ENCODE data around the gene SMYD2.
A peak's percentile ranks its signal among the peaks of the same experiment; 100 is the strongest.

SMYD2 gene

DNA sequence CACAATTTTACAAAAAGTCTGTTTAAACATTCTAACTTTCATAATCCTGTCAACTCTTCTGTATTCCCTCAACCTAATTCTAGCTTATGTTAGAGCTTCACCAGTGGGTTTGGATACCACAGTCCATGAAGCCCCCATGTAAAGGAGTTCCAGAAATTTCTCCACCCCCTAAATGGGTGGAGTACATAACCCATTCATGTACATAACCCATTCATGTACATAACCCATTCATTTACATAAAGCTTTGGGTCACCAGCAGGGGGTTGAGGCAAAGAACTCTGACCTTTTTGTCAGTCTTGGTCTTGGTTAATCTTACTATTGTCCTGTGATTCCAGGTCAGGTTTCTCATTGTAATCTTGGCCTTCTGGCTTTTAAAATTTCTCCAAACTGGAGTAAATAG, 61.6 kb downstream of the SMYD2 start:
- no peak for DNase-seq
- Histone ChIP-seq H3K36me3 (replicated peaks) (peaks cover 25% of the 10 kb centered on the region), H3K27me3 (replicated peaks) (no peaks in the 10 kb centered on the region), H3K27ac (no peak overlapping the region), H3K4me3 (ENCODE audit: low read depth, low read length) (no peak overlapping the region)
- TF ChIP-seq, protein P1, sequence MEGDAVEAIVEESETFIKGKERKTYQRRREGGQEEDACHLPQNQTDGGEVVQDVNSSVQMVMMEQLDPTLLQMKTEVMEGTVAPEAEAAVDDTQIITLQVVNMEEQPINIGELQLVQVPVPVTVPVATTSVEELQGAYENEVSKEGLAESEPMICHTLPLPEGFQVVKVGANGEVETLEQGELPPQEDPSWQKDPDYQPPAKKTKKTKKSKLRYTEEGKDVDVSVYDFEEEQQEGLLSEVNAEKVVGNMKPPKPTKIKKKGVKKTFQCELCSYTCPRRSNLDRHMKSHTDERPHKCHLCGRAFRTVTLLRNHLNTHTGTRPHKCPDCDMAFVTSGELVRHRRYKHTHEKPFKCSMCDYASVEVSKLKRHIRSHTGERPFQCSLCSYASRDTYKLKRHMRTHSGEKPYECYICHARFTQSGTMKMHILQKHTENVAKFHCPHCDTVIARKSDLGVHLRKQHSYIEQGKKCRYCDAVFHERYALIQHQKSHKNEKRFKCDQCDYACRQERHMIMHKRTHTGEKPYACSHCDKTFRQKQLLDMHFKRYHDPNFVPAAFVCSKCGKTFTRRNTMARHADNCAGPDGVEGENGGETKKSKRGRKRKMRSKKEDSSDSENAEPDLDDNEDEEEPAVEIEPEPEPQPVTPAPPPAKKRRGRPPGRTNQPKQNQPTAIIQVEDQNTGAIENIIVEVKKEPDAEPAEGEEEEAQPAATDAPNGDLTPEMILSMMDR (IDR thresholded peaks at IDR 0.05; ENCODE audit: low read depth, low read length, missing control alignments): peak; percentile 17
- in situ Hi-C loops (cut with HindIII; ENCODE audit: low pct_ligation_motif_present, low sequenced_read_pairs): no loop called here

DNA sequence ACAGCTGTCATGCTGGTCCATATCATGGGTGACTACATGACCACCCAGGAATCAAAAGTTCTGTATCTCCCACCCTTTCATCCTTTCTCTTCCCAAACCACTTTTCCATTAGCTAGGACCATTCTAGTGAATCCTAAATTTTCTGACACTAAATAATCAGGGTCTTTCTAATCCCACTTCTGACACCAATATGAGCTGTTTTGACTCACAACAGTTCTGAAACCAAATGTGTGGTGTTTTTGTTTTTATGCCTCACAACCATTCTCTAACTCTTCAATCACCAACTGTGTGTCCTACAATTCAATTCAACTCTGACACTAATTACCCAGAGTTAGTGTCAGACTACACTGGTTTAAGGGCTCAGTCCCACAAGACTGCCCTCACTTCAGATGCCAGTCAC, 63.9 kb downstream of the SMYD2 start:
- H3K27me3 ChIP-seq (replicated peaks): no peaks in the 10 kb centered on the region
- H3K36me3 ChIP-seq (replicated peaks): peaks cover 24% of the 10 kb centered on the region
- no peak overlapping the region for H3K4me3 ChIP-seq (ENCODE audit: low read depth, low read length)
- TF ChIP-seq, protein P1 (IDR thresholded peaks at IDR 0.05; ENCODE audit: low read depth, low read length, missing control alignments): no peak
- no peak overlapping the region for H3K27ac ChIP-seq
- DNase-seq: no peak
- in situ Hi-C loops (cut with HindIII; ENCODE audit: low pct_ligation_motif_present, low sequenced_read_pairs): no loop called here

DNA sequence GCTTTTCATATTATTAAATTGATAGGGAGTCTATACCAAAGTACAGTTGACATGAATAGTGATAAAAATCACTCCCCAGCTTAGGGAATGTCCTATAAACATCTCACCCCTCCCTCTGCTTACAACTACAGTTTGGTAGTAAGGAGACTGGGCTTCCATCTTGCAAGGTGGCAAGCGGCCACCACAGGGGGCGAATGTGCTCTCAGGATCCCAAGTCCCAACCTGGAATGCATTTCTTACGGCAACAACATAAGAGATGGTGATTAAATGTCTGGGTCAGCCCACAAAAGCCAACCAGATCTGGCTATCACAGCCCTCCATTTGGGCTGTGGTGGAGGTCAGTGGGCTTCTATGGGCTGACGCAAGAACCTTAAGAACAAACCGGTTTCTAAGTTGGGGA, 68.0 kb downstream of the SMYD2 start:
- no peaks in the 10 kb centered on the region for H3K27me3 ChIP-seq (replicated peaks)
- TF ChIP-seq, protein P1 (IDR thresholded peaks at IDR 0.05; ENCODE audit: low read depth, low read length, missing control alignments): no peak
- no peak overlapping the region for H3K4me3 ChIP-seq (ENCODE audit: low read depth, low read length)
- H3K27ac ChIP-seq: no peak overlapping the region
- DNase-seq: no peak
- peaks cover 38% of the 10 kb centered on the region for H3K36me3 ChIP-seq (replicated peaks)
- in situ Hi-C loops (cut with HindIII; ENCODE audit: low pct_ligation_motif_present, low sequenced_read_pairs): no loop called here

DNA sequence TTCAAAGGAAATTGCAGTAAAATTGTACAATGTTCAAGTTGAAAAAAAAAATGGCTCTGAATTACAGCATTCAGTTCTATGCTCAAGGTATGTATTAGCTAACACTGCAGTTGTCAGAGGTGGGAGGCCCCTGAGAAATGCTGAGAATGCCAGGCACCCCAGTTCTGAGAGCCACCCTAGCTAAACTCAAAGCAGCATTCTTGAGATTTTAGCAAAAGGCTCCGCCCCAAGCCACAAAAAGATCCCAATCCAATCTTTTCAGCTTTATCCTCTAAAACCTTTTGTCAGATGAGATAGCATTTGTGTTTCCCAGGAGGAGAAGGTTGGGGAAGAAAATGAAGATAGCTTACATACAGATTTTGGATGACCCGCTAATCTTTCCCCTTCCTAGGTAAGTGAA, 68.8 kb downstream of the SMYD2 start:
- Histone ChIP-seq H3K27ac (no peak overlapping the region), H3K36me3 (replicated peaks) (peaks cover 40% of the 10 kb centered on the region), H3K27me3 (replicated peaks) (no peaks in the 10 kb centered on the region), H3K4me3 (ENCODE audit: low read depth, low read length) (no peak overlapping the region)
- in situ Hi-C loops (cut with HindIII; ENCODE audit: low pct_ligation_motif_present, low sequenced_read_pairs): no loop called here
- DNase-seq: no peak
- TF ChIP-seq, protein P1 (IDR thresholded peaks at IDR 0.05; ENCODE audit: low read depth, low read length, missing control alignments): no peak

DNA sequence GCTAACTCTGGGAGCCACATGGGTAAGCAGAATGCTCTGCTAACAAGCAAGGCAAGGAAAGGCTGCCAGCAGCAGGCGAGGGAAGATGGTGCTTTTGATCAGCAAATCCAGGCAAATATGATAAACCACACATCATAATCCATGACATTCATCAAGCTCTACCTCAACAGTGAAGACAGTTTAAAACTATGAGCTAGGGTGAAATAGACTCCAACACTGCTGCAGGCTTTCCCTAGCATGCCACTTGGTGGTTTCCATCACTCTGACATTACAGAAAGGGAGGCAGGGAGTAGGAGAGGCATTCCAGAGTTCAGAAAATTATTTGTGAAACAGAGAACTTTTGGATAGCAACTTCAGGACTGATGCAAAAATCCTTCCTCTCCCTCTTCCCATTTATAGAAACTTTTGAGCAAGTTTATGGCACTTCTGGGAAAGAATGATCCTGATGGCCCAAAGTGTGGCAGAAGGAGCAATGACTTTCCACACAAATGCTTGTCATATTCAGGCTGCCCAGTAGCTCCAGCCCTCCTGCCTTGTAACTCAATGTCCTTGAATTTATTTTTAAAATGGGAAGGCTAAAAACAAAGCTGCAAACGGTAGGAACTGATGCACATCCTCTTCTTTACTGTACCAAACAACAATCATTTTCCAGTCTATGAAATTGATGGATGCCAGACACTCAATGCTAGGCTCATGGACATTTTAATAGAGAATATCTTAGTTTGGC, 70.8 kb downstream of the SMYD2 start:
- Histone ChIP-seq H3K36me3 (replicated peaks) (peaks cover 46% of the 10 kb centered on the region), H3K27ac (no peak overlapping the region), H3K27me3 (replicated peaks) (no peaks in the 10 kb centered on the region), H3K4me3 (ENCODE audit: low read depth, low read length) (no peak overlapping the region)
- no peak for DNase-seq
- in situ Hi-C loops (cut with HindIII; ENCODE audit: low pct_ligation_motif_present, low sequenced_read_pairs): no loop called here
- TF ChIP-seq, protein P1 (IDR thresholded peaks at IDR 0.05; ENCODE audit: low read depth, low read length, missing control alignments): no peak

DNA sequence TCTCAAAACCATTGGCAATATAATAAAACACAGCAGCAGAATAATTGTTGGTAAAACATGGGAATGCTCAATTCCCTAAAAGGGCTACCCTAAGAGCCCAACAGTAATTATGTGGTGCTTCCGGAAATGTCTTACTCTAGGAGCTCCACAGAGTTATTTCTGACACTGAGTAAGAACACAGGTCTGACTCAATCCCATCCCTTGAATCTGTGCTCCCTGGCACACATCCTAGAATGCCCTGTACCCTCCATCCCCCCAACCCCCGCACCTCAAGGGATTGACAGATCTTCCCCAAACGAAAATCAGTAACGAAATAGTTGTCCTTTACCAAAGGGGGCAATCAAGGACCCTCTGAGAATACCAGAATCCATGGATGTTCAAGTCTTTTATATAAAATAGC, 71.9 kb downstream of the SMYD2 start:
- TF ChIP-seq, protein P1 (IDR thresholded peaks at IDR 0.05; ENCODE audit: low read depth, low read length, missing control alignments): no peak
- Histone ChIP-seq H3K27ac (no peak overlapping the region), H3K27me3 (replicated peaks) (no peaks in the 10 kb centered on the region), H3K4me3 (ENCODE audit: low read depth, low read length) (no peak overlapping the region), H3K36me3 (replicated peaks) (peaks cover 55% of the 10 kb centered on the region)
- in situ Hi-C loops (cut with HindIII; ENCODE audit: low pct_ligation_motif_present, low sequenced_read_pairs): no loop called here
- DNase-seq: no peak
